GM12874 (cell line): Measurements from ENCODE around the gene ITPR3.

Source experiments
- TF ChIP-seq, protein P1 (sequence below): IDR thresholded peaks from 2 replicates; pipeline ENCODE4 v1.5.1; 2011; ENCODE audit warnings: low read depth, mild to moderate bottlenecking, control low read depth, low read length, moderate library complexity; ENCODE audit not compliant: insufficient read depth

Gene ITPR3

DNA sequence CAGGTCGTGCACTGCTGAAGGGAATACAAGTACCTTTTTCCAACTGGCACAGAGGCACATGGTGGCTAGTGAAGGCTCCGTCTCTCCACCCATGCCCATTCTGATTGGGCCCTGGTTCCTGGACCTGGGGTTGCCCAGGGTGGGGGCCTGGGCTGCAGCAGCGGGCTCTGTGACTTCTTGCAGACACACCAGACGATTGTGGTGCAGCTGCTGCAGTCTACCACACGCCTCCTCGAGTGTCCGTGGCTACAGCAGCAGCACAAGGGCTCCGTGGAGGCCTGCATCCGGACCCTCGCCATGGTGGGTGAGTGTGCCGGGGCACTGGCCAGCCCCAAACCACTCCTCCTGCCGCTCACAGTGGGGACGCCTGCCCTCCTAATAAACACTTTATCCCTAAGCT, 61.2 kb downstream of the ITPR3 start:
- TF ChIP-seq, protein P1, sequence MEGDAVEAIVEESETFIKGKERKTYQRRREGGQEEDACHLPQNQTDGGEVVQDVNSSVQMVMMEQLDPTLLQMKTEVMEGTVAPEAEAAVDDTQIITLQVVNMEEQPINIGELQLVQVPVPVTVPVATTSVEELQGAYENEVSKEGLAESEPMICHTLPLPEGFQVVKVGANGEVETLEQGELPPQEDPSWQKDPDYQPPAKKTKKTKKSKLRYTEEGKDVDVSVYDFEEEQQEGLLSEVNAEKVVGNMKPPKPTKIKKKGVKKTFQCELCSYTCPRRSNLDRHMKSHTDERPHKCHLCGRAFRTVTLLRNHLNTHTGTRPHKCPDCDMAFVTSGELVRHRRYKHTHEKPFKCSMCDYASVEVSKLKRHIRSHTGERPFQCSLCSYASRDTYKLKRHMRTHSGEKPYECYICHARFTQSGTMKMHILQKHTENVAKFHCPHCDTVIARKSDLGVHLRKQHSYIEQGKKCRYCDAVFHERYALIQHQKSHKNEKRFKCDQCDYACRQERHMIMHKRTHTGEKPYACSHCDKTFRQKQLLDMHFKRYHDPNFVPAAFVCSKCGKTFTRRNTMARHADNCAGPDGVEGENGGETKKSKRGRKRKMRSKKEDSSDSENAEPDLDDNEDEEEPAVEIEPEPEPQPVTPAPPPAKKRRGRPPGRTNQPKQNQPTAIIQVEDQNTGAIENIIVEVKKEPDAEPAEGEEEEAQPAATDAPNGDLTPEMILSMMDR, result no peak

DNA sequence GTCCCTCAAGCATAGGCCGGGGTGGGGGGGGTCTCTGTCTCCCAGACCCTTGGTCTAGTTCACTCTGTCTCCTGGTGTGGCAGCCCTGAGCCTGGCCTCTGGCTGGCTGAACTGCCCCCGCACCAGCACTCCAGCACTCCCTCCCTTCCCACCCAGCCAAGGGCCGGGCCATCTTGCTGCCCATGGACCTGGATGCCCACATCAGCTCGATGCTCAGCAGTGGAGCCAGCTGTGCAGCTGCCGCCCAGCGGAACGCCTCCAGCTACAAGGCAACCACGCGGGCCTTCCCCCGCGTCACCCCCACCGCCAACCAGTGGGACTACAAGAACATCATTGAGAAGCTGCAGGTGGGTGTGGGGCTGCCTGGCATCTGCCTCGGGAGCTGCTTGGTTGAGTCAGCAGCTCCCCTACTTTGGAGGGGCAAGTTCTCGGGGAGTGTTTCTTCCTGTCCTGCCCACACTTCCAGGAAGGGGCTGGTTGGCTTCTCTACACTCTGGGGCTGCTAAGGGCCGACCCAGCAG, 62.0 kb downstream of the ITPR3 start:
- TF ChIP-seq, protein P1, result no peak

DNA sequence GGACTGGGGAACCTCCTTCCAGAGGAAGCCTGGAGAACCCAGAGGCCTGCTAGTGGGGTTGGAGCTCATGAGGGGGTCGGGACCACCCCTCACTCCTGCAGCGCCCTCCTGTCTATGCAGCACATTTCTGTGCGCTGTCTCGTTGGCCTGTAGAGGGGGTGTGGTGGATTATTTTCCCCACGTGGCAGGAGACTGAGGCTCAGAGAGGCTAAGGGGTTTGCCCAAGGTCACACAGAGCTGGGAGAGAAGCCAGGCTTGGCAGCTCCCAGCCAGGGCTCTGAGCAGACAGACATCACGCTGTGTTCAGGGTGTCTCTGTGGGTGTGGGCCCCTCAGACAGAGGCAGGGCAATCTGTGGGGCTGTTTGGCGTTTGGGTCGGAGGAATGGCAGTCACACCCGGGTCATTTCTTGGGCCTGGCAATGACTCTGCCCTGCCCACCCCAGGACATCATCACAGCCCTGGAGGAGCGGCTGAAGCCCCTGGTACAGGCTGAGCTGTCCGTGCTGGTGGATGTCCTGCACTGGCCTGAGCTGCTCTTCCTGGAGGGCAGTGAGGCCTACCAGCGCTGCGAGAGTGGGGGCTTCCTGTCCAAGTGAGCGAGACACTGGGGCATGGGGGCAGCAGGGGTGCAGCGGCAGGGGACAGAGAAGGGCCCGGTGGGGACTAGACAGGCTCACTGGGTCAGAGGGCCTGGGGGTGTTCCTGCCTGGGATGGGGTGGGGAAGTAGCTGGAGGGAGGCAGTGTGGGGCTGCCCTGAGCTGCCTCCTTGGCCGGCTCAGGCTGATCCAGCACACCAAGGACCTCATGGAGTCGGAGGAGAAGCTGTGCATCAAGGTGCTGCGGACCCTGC, 62.7 kb downstream of the ITPR3 start:
- TF ChIP-seq, protein P1, result no peak

DNA sequence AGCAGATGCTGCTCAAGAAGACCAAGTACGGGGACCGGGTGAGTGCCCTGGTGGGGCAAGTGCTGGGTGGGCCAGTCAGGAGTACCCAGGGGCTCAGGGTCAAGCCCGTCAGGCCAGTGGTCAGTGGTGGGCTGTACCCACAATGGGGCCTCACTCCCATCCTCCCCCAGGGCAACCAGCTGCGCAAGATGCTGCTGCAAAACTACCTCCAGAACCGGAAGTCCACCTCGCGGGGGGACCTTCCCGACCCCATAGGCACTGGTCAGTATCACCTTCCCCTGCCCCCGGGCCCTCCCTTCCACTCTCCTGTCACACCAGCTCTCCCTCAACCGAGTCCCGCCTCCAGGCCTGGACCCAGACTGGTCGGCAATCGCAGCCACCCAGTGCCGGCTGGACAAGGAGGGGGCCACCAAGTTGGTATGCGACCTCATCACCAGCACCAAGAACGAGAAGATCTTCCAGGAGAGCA, 63.3 kb downstream of the ITPR3 start:
- TF ChIP-seq, protein P1, result no peak

DNA sequence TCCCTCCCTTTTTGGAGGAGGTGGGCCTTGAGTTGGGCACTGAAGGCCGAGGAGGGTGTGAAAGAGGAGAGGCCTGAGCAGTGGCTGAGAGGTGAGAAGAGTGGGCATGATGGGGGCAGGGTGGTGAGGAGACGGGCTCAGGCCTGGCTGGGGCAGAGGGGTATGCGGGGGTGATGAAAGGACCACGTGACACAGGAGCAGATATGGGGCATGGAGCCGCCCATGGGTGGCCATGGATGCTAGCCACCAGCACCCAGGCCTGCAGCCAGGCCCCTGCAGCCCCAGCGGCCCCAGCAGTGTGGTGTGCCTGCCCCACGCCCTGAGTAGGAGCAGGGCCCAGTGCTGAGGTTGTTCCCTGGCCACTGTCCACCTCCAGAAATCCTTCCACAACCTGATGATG, 63.9 kb downstream of the ITPR3 start:
- TF ChIP-seq, protein P1, result no peak

DNA sequence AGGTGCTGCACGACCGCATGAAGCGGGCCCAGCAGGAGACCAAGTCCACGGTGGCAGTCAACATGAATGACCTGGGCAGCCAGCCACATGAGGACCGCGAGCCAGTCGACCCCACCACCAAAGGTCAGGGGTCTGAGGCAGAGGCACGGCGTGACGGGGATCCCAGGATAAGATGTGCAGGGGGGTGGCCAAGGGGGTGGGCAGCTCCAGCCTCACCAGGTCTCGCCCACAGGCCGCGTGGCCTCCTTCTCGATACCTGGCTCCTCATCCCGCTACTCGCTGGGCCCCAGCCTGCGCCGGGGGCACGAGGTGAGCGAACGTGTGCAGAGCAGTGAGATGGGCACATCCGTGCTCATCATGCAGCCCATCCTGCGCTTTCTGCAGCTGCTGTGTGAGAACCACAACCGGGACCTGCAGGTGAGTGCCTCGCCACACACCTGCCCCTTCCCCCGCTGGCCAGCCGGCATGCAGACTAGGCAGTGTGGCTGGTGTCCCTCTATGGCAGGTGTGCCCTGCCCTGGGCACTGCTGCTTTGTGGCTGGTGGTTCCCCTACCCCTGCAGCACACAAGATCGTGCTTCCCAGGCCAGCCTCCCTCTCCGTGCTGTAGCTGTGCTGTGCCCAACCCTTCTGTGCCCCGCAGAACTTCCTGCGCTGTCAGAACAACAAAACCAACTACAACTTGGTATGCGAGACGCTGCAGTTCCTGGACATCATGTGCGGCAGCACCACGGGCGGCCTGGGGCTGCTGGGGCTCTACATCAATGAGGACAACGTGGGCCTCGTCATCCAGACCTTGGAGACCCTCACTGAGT, 64.5 kb downstream of the ITPR3 start:
- TF ChIP-seq, protein P1, result no peak
